ENCODE results near the gene PPP2R2B. TPM values are rescaled to one million over a fixed set of nuclear protein-coding genes. Genes with fewer than 3 reads are reported as not detected.

Gene PPP2R2B
- total RNA-seq, 1 donor from 2014 or later: 7.9 TPM

GRCh38 chr5:146681585-146682105 lies 196.9 kb downstream of the PPP2R2B start:
- intact Hi-C loops (cut with DNase I): no loop called here

GRCh38 chr5:146680846-146681584 lies 197.5 kb downstream of the PPP2R2B start:
- intact Hi-C loops (cut with DNase I): no loop called here
- DNase-seq (ENCODE audit: low spot score): no peak

More at GRCh38 chr5:146681585-146682105, 196.9 kb downstream of the PPP2R2B start:
- no peak for DNase-seq (ENCODE audit: low spot score)

GRCh38 chr5:146675636-146676035 lies 202.9 kb downstream of the PPP2R2B start:
- DNase-seq (ENCODE audit: low spot score): no peak
- intact Hi-C loops (cut with DNase I): no loop called here

GRCh38 chr5:146672866-146673265 lies 205.7 kb downstream of the PPP2R2B start:
- intact Hi-C loops (cut with DNase I): no loop called here
- DNase-seq (ENCODE audit: low spot score): no peak

GRCh38 chr5:146671561-146672295 lies 206.8 kb downstream of the PPP2R2B start:
- intact Hi-C loops (cut with DNase I): no loop called here
- DNase-seq (ENCODE audit: low spot score): no peak

- intact Hi-C loops (cut with DNase I): no loop called here
- no peak for DNase-seq (ENCODE audit: low spot score)
Observed at GRCh38 chr5:146669656-146670055, 208.9 kb downstream of the PPP2R2B start.

GRCh38 chr5:146667633-146668272 lies 210.8 kb downstream of the PPP2R2B start:
- intact Hi-C loops (cut with DNase I): no loop called here

GRCh38 chr5:146662229-146662628 lies 216.3 kb downstream of the PPP2R2B start:
- intact Hi-C loops (cut with DNase I): no loop called here

More at GRCh38 chr5:146667633-146668272, 210.8 kb downstream of the PPP2R2B start:
- no peak for DNase-seq (ENCODE audit: low spot score)

GRCh38 chr5:146660376-146660960 lies 218.1 kb downstream of the PPP2R2B start:
- DNase-seq (ENCODE audit: low spot score): no peak
- intact Hi-C loops (cut with DNase I): no loop called here

More at GRCh38 chr5:146662229-146662628, 216.3 kb downstream of the PPP2R2B start:
- no peak for DNase-seq (ENCODE audit: low spot score)

GRCh38 chr5:146659961-146660360 lies 218.6 kb downstream of the PPP2R2B start:
- no peak for DNase-seq (ENCODE audit: low spot score)
- intact Hi-C loops (cut with DNase I): loop anchor here (5.0 kb wide), 1 partner anchor 307 kb away; no protein-coding TSS in a partner anchor

- intact Hi-C loops (cut with DNase I): loop anchor here (5.0 kb wide), 1 partner anchor 311 kb away; no protein-coding TSS in a partner anchor
Observed at GRCh38 chr5:146656703-146657102, 221.9 kb downstream of the PPP2R2B start.

GRCh38 chr5:146653560-146653959 lies 225.0 kb downstream of the PPP2R2B start:
- intact Hi-C loops (cut with DNase I): no loop called here
- DNase-seq (ENCODE audit: low spot score): no peak

More at GRCh38 chr5:146656703-146657102, 221.9 kb downstream of the PPP2R2B start:
- no peak for DNase-seq (ENCODE audit: low spot score)

- intact Hi-C loops (cut with DNase I): no loop called here
- DNase-seq (ENCODE audit: low spot score): no peak
Observed at GRCh38 chr5:146652547-146652946, 226.0 kb downstream of the PPP2R2B start.

- no peak for DNase-seq (ENCODE audit: low spot score)
- intact Hi-C loops (cut with DNase I): no loop called here
Observed at GRCh38 chr5:146647656-146648199, 230.8 kb downstream of the PPP2R2B start.

- no peak for DNase-seq (ENCODE audit: low spot score)
- intact Hi-C loops (cut with DNase I): no loop called here
Observed at GRCh38 chr5:146646441-146646840, 232.1 kb downstream of the PPP2R2B start.

GRCh38 chr5:146645342-146645741 lies 233.2 kb downstream of the PPP2R2B start:
- no peak for DNase-seq (ENCODE audit: low spot score)
- intact Hi-C loops (cut with DNase I): no loop called here

GRCh38 chr5:146644831-146645230 lies 233.7 kb downstream of the PPP2R2B start:
- intact Hi-C loops (cut with DNase I): no loop called here
- no peak for DNase-seq (ENCODE audit: low spot score)

- DNase-seq (ENCODE audit: low spot score): no peak
- intact Hi-C loops (cut with DNase I): no loop called here
Observed at GRCh38 chr5:146643776-146644175, 234.8 kb downstream of the PPP2R2B start.

- DNase-seq (ENCODE audit: low spot score): no peak
- intact Hi-C loops (cut with DNase I): no loop called here
Observed at GRCh38 chr5:146642410-146642809, 236.1 kb downstream of the PPP2R2B start.
